Suprapubic skin (tissue), 4 donors: ENCODE data around the gene ASTN2. TPM values are rescaled to one million over a fixed set of nuclear protein-coding genes. Genes with fewer than 3 reads are reported as not detected.
A peak's percentile ranks its signal among the peaks of the same experiment; 100 is the strongest.

Experiments used
- DNase-seq, 2 donors: peaks; one replicate each; pipeline ENCODE4 v3.0.0-alpha.2; 2019; ENCODE audit warnings: low spot score in 2 of 2
- H3K27ac ChIP-seq: fragments of 200-600 bp; sonication (generic); one replicate; pipeline ENCODE4 v1.5.1; 2019
- H3K27me3 ChIP-seq: fragments of 200-600 bp; sonication (generic); one replicate; pipeline ENCODE4 v1.5.1; 2019
- H3K36me3 ChIP-seq: fragments of 200-600 bp; sonication (generic); one replicate; pipeline ENCODE4 v1.5.1; 2019
- H3K4me1 ChIP-seq: fragments of 200-600 bp; sonication (generic); one replicate; pipeline ENCODE4 v1.5.1; 2019
- H3K4me3 ChIP-seq: fragments of 200-600 bp; sonication (generic); one replicate; pipeline ENCODE4 v1.5.1; 2019; ENCODE audit warnings: mild to moderate bottlenecking
- H3K9me3 ChIP-seq: fragments of 200-600 bp; sonication (generic); one replicate; pipeline ENCODE4 v1.5.1; 2019
- EP300 ChIP-seq: sonication (generic); formaldehyde crosslinking; IDR thresholded peaks from one replicate; pipeline ENCODE4 v1.6.1; 2017; ENCODE audit warnings: antibody characterized with exemption
- POLR2A ChIP-seq, 2 donors: fragments of 450-650 bp; IDR thresholded peaks; one replicate each; pipeline ENCODE4 v1.6.1; 2017; ENCODE audit warnings: antibody characterized with exemption in 2 of 2, mild to moderate bottlenecking in 2 of 2, moderate library complexity in 2 of 2
- POLR2AphosphoS5 ChIP-seq, 3 donors: sonication (generic); formaldehyde crosslinking; IDR thresholded peaks; one replicate each; pipeline ENCODE4 v1.6.1; 2017; ENCODE audit warnings: antibody characterized with exemption in 3 of 3
- WGBS: methylation state at CpG from one replicate; pipeline ENCODE4 v1.1.5; 2018; 5-methylcytosine and 5-hydroxymethylcytosine counted together
- total RNA-seq, 4 donors: library from RNA; depleted of rRNA; stranded (reverse); fragments of >200 nt; gene quantifications; one replicate each; pipeline ENCODE4 v1.1.0, GENCODE V29; 2016
- TF ChIP-seq, protein P1 (sequence below), 2 donors: fragments of 200-600 bp in 1 of 2; fragments of 450-650 bp in 1 of 2; sonication (generic) in 1 of 2; IDR thresholded peaks; one replicate each; pipeline ENCODE4 v1.5.1; 2016 to 2019; ENCODE audit warnings: antibody characterized with exemption in 2 of 2, mild to moderate bottlenecking in 1 of 2, moderate library complexity in 1 of 2

Gene ASTN2
- total RNA-seq, 4 donors from 2014 or later, result 2.0 to 6.9 (median 3.8) TPM

DNA sequence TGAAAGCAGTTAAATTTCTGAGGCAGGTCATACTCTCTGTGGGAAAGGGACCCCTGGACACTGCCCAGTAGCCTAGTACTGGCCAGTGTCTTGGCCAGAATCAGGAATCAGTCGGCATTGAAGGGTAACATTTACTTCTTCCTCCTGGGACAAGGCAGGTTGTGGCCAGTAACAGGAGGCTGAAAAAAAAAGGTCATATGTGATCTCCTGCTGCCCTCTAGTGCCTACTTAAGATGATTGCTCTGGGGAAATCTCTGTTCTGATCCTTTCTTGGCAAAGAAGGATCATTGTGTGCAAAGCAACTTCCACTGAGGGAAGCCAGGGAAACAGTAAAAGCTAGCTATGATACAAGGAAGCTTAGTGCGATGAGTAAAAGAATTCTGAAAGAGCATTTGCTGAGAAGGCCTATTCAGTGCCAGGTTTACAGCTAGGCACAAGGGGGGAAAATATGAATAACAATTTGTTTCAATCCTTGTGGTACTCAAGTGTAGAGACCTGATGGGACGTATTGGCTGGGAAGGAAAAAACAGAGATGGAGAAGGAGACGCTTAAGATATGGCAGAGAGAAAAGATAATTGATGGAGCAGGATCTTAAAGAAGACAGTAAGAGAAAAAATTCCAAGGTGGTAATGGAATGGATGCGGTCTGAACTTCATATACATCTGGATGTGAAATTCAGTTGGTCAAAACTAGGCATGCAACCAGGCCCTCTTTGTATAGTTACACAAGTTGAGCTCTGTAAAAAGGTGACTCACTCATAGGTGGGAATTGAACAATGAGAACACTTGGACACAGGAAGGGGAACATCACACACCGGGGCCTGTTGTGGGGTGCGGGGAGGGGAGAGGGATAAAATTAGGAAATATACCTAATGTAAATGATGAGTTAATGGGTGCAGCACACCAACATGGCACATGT, 753.6 kb downstream of the ASTN2 start:
- Histone ChIP-seq H3K27me3 (no peaks in the 10 kb centered on the region), H3K9me3 (no peaks in the 10 kb centered on the region), H3K4me1 (peaks cover 3% of the 10 kb centered on the region), H3K27ac (no peak overlapping the region), H3K36me3 (no peaks in the 10 kb centered on the region), H3K4me3 (no peak overlapping the region)
- TF ChIP-seq, protein P1, sequence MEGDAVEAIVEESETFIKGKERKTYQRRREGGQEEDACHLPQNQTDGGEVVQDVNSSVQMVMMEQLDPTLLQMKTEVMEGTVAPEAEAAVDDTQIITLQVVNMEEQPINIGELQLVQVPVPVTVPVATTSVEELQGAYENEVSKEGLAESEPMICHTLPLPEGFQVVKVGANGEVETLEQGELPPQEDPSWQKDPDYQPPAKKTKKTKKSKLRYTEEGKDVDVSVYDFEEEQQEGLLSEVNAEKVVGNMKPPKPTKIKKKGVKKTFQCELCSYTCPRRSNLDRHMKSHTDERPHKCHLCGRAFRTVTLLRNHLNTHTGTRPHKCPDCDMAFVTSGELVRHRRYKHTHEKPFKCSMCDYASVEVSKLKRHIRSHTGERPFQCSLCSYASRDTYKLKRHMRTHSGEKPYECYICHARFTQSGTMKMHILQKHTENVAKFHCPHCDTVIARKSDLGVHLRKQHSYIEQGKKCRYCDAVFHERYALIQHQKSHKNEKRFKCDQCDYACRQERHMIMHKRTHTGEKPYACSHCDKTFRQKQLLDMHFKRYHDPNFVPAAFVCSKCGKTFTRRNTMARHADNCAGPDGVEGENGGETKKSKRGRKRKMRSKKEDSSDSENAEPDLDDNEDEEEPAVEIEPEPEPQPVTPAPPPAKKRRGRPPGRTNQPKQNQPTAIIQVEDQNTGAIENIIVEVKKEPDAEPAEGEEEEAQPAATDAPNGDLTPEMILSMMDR (IDR thresholded peaks at IDR 0.05), result peak; percentile 50 to 62
- TF ChIP-seq POLR2A (IDR thresholded peaks at IDR 0.05), result no peak
- WGBS, result 62% methylated on average over 7 of the region's 7 CpGs
- no peak for DNase-seq

DNA sequence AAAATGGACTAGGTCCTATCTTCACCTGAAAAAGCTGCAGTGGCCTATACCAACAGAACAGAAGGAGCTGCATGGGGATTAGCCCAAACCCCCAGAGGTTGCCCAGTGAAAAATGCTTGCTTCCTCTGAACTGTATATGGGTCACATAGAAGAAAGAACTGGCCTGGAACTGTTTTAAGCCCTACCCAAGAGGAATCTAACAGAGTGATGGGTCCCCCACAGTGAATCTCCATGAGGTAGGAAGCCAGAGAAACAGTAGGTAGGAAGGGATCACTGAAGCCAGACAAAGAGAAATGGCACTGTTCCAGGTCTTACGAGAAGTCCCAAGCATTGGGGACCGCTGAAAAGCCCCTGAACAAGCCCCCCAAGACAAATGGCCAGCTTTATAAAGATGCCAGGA, 756.6 kb downstream of the ASTN2 start:
- Histone ChIP-seq H3K4me3 (no peak overlapping the region), H3K36me3 (no peaks in the 10 kb centered on the region), H3K9me3 (no peaks in the 10 kb centered on the region), H3K27me3 (no peaks in the 10 kb centered on the region), H3K4me1 (peaks cover 16% of the 10 kb centered on the region), H3K27ac (no peak overlapping the region)
- DNase-seq, result no peak
- WGBS, result 79% methylated on average over 2 of the region's 2 CpGs
- no peak for TF ChIP-seq EP300
- TF ChIP-seq POLR2A (IDR thresholded peaks at IDR 0.05), result no peak
- TF ChIP-seq, protein P1 (IDR thresholded peaks at IDR 0.05), result no peak
- TF ChIP-seq POLR2AphosphoS5 (IDR thresholded peaks at IDR 0.05), result no peak

DNA sequence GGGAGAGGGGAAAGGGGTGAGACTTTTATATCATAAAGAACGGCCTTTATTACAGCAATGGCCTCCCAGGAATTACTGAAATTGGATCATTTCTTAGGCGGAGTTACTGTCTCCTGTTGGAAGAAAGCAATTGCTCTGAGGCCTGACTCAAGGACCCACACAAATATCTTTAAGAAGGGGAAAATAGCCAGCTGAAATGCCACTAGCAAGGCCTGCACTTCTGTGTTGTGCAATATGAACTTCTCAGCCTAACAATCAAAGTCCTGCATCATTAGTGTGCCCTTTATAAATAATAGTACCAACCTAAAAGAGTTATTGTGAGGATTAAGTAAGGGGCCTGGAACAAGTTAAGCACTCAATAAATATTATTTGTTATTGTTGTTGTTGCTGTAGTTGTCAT, 757.9 kb downstream of the ASTN2 start:
- Histone ChIP-seq H3K27ac (peak overlapping the region; percentile 32), H3K9me3 (no peaks in the 10 kb centered on the region), H3K36me3 (no peaks in the 10 kb centered on the region), H3K4me3 (no peak overlapping the region), H3K4me1 (peaks cover 21% of the 10 kb centered on the region), H3K27me3 (no peaks in the 10 kb centered on the region)
- TF ChIP-seq POLR2A (IDR thresholded peaks at IDR 0.05) (no peak), POLR2AphosphoS5 (IDR thresholded peaks at IDR 0.05) (no peak), EP300 (no peak)
- TF ChIP-seq, protein P1 (IDR thresholded peaks at IDR 0.05), result no peak
- no peak for DNase-seq
- 58% methylated on average over 2 of the region's 2 CpGs for WGBS

DNA sequence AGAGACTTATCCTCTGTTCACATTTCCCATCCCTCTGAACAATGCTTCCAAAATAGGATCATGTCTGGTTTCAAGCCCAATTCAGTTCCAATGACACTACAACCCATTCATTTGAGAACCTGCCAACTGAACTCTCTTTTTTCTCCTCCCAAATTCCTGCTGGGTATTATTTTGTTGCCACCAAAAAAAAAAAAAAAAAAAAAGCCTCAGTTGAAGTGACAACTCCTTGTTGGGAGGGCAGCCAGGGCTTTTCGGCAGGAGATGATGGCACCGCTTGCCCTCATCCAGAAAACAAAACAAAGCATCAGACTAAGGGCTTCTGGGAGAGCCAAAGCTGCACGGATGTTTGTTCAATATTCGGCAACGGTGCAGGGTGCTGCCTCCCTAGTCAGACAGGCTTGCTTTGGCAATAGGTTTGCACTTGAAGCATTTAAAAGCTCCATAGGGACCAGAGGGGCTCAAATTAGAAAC, 758.3 kb downstream of the ASTN2 start:
- Histone ChIP-seq H3K27ac (peak overlapping the region; percentile 32), H3K27me3 (no peaks in the 10 kb centered on the region), H3K9me3 (no peaks in the 10 kb centered on the region), H3K4me3 (no peak overlapping the region), H3K4me1 (peaks cover 21% of the 10 kb centered on the region), H3K36me3 (no peaks in the 10 kb centered on the region)
- no peak for DNase-seq
- TF ChIP-seq POLR2AphosphoS5 (IDR thresholded peaks at IDR 0.05) (no peak), EP300 (no peak), POLR2A (IDR thresholded peaks at IDR 0.05) (no peak)
- TF ChIP-seq, protein P1 (IDR thresholded peaks at IDR 0.05), result no peak
- 47% methylated on average over 5 of the region's 5 CpGs for WGBS

DNA sequence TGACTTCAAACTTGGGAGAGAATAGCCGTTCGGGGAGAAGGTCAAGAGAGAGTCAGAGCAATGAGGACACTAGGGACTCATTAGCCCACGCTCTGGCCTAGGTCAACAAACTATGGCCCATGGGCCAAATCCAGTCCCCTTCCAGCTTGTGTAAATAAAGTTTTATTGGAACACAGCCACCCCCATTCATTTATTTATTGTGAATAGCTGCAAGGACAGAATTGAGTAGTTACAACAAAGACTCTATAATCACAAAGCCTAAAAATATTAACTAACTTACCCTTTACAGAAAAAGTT, 760.9 kb downstream of the ASTN2 start:
- Histone ChIP-seq H3K4me1 (peaks cover 18% of the 10 kb centered on the region), H3K27me3 (no peaks in the 10 kb centered on the region), H3K36me3 (no peaks in the 10 kb centered on the region), H3K4me3 (no peak overlapping the region), H3K9me3 (no peaks in the 10 kb centered on the region), H3K27ac (peak overlapping the region; percentile 25)
- TF ChIP-seq POLR2AphosphoS5 (IDR thresholded peaks at IDR 0.05) (no peak), POLR2A (IDR thresholded peaks at IDR 0.05) (no peak), EP300 (no peak)
- TF ChIP-seq, protein P1 (IDR thresholded peaks at IDR 0.05), result no peak
- 55% methylated on average over 3 of the region's 3 CpGs for WGBS
- no peak for DNase-seq
